GM19452 (cell line): ENCODE measurements around the gene TNFRSF4.

Experiments
- ATAC-seq: cut with Tn5 transposase; IDR thresholded peaks from one replicate; pipeline ENCODE4 v1.9.1; 2021; ENCODE audit not compliant: unreplicated experiment

TNFRSF4 gene

DNA sequence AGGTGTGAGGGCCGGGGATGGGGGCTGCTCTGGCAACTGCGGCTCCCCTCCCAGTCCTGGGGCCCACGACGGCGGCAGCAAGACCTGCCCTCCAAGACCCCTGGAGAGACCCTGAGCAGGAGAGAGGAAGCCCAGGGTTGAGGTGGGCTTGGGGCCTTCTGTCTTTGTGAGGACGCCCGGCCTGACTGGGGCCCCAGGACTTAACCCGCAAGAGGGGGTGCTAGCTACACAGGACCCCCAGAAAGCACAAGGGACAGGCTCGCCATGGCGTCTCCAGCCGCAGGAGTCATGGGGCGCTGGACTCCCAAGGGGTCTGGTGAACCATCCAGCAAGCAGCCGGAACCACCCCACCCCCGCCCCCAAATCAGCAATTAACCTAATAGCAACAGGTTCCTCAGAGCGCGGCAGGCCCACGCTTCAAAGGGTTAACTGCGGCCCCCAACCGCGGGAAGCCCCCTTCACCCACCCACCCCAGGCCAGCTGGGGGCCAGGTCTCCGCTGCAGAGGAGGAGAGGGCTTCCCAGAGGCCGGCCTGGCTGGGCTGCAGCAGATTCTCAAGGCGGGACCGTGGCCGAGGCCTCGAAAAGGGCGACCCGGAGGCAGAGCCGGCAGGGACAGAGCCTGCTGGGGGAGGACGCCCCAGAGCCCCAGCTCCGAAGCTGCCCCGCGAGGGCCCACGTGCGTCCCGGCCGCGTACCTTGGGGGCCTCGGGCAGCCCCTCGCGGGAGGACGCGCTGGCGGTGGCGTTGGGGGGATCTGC lies 32.0 kb upstream of the TNFRSF4 start:
- ATAC-seq, result no peak

DNA sequence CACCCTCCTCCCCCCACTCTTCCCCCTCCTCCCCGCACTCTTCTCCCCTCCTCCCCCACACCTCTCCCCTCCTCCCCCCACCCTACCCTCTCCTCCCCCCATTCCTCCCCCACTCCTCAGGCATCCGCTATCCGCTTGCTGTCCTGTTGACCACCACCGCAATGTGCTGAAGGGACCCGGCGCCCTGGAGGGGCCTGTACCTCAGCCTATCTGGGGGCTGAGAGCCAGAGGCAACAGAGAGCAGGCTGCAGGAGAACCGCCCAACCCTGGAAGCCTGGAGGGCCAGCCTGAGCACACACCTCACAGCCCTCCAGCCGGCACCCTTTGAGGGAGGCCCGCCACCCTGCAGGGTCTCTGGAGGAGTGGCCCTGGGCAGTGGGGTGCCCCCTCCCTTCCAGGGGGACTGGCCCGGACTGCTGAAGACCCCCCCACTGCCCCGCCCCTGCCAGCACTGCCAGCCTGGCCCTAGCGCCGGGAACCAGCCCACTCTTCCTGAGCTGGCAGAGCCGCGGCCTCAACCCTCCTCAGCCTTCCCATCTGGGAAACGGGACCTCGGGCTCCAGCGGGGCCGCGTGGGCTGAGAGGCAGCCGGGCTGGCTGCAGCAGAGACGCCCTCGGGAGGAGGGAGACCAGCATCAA lies 31.3 kb upstream of the TNFRSF4 start:
- ATAC-seq, result no peak

DNA sequence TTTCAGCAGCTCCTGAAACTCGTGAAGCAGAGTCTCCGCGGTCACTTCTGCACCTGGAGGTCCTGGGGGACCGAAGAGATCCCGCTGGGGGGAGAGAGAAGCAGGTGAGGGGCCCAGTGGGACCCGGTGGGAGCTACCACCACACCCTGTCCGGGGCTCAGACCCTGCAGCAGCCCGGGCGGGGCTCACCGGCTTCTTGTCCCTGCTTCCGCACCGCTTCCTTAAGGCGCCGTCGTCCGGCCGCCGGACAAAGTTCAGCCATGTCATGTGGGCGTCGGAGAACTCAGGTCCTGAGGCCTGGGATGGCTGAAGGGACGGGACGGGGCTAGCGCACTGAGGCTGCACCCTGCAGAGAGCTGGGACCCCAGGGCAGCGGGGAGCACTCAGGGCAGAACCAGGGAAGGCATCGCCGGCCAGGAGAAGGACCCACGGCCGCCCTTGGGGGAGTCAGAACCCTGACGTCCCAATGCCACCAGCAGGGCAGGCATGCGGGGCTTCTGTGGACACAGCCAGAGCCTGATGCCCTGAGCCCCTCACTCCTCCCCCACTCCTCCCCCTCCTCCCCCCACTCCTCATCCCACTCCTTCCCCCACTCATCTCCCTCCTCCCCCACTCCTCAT lies 30.3 kb upstream of the TNFRSF4 start:
- no peak for ATAC-seq

DNA sequence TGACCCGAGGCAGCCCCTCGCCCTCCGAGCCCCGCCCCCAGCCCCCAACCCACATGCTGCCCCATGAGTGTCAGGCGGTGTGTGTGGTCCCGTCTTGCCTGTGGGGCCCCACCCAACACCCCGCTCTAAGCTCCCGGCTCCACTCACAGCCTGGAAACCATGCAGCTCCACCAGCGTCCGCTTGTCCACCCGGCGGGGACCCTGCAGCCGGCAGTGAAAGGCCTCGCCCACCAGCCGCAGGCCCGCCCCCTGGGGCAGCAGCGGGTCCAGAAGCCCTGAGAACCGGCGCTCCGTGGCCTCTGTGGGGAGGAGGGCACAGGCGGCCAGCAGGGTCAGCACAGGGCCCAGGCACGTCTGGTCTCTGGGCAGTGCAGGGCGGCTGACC lies 29.8 kb upstream of the TNFRSF4 start:
- ATAC-seq, result no peak

DNA sequence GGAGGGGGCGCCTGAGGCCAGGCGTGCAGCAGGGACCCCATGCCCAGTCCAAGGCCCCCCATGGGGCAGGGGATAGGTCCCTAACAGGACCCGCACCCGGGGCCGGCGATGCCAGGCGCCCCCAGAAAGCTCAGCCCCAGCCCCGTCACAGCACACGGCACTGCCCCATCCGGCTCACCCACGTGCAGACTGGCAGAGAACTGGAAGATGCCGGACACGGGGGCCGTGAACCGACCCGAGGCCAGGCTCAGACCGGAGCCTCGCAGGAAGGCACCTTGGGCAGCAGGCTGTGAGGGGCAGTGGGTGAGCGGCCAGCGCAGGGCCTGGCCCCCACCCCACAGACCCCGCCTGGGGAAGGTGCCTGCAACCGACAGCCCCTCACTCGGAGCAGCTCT lies 29.3 kb upstream of the TNFRSF4 start:
- ATAC-seq, result no peak

DNA sequence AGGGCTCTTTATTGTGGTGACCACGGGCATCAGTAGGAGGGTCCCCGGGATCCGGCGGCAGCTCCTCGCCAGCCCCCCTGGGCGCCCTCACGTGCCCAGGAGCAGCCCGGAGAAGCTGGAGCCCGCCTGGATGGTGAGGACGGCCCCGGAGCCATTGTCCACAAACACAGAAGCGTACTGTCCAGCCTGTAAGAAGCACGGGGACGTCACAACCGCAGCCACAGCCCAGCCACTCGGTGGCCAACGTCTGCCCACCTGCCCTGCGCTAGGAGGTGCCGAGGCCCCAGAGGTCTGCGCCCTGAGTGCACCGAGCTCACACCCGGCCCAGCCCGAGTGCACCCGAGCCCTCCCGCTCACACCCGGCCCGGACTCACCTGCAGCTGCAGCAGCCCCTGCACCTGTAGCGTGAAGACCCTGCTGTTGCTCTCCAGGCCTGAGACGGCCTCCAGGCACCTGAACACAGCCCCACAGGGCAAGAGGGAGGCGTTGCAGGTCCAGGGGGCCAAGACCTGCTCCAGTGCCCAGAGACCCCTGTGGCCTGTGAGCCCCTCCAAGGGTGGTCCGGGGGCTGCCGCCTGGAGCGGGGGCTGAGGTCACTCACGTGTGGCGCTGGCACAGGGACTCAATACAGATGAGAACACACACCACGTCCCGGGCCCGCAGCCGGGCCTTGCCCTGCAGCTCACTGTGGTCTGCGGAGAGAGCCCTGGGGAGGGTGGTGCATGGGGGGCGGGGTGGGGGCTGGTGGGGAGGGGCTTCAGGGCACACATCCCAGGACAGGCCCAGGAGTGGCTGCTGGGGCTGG lies 28.7 kb upstream of the TNFRSF4 start:
- no peak for ATAC-seq

DNA sequence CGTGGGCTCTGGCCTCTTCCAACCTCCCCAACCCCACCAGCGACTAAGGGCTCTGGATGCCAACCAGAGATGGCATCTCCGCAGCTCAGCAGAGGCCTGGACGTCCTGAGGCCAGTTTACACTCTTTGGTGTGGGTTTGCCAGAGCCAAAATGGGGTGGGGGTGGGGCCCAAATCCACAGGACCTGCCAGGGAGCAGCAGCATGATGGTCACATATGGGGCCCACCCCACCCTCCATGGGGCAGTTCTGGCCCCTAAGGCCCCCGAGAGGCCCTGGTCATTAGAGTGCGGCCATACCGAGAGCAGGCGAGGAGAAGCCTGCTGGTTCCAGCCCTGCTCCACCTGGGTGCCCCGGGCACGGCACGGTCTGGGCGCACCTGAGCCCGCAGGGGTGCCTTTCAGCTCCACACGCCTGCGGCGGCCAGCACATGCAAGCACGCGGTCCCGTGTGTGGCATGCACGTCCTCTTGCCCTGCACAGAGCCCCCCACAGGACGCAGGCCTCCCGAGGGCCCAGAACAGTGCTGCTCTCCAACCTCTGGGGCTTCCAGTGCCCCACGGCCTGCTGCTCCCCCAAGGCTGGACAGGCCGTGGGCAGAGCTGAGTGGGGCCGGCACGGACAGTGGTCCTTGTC lies 27.8 kb upstream of the TNFRSF4 start:
- ATAC-seq, result no peak

DNA sequence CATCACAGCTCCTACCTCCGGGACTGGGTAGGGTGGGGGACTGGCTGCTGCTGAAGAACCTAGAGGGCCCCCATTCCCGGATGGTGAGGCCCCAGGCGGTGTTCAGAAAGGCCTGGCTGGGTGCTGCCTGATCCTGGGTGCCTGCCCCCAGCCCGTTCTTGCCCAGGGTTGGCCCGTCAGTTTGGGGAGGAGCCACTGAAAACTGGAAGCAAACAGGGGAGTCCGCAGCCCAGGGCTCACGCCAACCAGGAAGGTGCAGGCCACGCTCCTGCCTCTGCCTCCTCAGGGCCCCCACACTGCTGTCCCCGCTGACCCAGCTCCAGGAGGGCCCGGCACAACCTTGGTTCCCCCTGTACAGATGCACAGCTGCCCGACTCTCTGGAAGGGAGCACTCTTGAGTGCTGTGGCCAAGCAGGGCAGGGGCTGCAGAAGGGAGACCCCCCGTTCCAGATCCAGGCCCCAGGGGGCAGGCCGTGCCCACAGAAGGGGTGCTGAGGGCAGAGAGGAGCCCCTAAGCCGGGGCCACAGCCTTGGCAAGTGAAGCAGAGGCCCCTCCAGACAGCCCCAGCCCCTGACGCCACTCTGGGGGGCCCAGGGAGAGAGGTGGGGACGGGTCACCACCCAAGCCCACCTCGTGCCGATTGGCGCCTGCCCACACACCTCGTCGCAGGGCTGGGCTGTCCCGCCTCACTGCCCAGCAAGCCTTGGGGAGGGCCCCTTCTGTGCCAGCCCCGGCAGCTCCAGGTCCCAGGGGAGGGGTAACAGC lies 27.1 kb upstream of the TNFRSF4 start:
- ATAC-seq, result no peak

DNA sequence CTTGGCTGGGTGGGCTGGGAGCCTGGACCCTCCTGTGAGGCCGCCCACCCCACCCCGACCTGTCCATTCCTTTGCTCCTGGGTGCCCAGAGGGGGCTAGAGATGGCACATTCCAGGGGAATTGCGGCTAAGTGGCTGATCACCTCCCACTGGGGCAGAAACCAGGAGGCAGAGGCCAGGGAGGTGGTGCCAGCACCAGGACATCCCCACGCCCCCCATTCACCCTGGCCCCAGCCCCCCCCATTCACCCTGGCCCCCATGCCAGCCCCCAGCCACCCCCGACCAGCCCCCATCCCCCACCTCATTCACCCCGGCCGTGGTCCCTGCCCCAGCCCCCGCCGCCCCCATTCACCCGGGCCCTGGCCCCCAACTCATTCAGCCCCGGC lies 26.4 kb upstream of the TNFRSF4 start:
- ATAC-seq, result no peak

DNA sequence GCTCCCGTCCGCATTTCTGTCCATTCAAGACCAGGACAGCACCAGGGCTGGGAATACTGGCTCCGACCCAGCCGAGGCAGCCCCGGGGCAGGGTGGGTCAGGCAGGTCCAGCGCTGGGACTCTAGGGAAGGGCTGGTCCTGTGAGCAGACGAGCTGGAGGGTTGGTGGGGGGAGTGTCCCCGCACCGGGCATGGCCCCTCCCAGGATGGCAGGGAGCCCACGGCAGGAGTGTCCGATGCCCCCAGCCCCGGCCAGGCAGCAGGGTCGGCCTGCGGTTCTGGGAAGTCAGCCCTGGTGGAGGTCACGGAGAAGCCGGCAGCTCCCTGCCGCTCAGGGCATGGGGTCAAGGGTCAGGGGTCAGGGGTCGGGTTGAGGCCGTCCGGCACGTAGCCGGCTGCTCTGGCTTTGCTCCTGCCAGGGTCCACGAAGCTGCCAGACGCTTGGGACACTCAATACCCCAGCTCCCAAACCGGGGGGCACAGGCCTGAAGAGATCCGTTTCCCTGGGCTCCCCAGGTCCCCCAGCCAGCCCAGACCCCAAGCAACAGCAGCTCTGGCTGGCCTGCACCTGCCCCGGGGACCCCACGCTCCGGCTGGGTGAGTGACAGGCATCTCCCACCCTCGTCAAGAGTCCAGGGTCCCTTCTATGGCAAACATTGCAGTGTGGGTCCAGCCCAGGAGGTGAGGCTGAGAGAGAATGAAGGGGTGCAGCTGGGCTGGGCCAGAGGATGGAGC lies 25.8 kb upstream of the TNFRSF4 start:
- no peak for ATAC-seq

DNA sequence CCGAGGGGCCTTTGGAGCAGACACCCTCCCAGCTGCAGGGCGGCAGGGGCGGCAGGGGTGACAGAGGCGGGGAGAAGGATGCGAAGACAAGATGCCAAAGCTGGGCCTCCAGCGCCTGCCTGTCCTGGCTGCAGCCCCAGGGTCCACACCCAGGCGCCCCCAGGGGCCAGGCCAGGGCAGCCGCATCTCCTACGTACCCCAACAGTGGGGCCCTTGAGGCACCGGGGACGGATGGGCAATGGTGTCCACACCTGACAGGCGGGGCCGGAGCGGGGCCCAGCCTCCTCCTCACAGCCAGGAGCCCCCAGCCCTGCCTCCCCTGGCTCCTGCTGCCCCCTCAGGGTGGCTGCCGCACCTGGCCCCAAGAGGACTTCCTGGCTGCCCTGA lies 25.3 kb upstream of the TNFRSF4 start:
- no peak for ATAC-seq

DNA sequence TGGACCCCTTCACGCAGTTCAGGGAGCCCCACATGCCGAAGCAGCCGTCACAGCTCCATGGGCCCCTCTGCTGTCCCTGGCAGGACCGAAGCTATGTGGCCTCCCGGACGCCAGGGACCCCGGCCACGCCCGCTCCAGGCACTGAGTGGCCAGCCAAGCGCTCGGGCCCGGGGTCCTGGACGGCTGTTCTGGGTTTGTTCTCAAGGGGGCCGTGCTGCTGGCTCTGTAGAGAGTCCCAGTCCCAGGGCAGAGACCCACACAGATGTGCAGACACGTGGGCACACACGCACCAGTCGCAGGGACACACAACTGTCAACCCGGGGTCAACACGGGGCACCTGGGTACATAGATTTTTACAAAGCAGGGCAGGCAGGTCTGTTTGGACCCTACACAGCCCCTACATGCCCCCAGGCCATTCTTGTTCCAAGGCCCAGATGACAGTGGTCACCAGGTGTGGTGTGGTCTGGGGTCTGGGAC lies 24.8 kb upstream of the TNFRSF4 start:
- ATAC-seq, result no peak

DNA sequence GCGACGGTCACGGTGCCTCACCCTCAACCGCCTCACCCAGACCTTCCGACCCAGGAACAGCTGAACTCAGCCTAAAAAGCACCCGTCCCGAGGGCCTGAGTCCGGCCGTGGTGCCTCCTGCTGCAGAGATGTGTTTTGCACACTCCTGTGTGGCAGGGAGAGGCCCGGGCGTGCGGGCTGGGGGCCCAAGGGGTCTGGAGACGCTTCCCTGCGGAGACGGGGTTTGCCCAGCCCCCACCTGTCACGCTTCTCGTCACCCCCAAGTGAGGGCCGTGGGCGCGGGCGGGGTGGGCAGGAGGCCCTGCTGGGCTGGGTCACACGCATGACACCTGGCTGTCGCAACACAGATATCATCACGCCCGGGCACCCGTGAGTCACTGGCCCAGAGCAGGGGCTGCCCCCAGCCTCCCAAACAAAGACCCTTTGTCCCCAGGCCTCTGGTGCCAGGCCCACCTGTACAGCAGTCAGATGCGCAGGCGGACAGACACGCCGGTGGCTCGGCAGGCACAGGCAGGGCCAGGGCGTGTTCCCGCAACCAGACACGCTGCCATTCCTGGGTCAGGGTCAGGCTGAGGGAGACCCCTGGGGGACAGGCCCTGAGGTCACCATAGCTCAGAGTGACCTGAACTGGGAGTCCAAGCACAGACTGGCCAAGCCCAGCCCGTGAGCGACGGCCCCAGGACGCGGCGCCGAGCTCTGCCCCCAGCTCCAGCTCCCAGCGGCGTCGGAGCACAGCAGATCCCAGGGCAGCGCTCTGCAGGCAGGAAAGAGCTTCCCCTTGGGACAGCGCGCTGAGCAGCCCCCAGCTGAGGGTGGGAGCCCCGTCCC lies 24.1 kb upstream of the TNFRSF4 start:
- ATAC-seq, result no peak

DNA sequence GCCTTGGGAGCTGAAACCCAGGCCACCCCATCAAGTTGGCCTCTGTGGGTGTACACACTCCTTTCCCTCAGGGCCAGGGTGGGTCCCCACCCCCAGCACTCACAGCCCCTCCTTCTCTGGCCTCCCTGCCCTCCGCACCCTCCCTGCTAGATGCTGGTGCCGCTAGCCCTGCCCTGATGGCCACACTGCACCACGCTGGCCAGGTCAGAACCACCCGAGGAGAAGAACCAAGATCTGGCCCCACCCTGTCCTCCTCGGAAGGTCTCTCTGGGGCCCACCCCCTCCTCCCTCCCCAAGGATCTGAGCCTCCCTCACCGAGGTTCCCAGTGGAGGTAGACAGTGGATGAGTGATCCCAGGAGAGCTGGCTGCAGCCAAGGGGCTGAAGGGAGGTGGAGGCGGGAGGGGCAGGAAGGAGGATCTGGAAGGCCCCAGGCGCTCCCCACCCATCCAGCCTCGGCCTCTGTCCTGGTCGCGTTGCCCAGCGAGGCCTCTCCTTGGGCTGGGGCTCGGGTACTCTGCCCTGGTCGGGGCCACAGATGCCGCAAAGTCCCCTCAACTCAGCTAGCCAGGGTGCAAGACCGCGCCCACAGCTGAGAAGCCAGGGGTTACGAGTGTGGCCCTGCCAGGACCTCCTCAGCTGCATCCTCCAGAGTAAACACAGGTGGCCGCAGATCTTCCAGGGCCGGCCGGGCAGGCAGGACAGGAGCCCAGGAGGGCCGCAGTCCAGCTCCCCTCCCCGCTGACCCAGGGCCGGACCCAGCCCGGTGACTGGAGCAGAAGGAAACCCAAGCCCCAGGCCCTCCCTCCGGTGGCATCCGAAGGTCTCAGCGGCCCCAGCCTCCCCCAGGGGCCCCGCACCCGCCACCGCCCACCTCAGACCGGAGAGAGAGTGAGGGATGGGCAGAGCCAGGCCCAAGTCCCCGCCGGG lies 23.3 kb upstream of the TNFRSF4 start:
- ATAC-seq, result no peak

DNA sequence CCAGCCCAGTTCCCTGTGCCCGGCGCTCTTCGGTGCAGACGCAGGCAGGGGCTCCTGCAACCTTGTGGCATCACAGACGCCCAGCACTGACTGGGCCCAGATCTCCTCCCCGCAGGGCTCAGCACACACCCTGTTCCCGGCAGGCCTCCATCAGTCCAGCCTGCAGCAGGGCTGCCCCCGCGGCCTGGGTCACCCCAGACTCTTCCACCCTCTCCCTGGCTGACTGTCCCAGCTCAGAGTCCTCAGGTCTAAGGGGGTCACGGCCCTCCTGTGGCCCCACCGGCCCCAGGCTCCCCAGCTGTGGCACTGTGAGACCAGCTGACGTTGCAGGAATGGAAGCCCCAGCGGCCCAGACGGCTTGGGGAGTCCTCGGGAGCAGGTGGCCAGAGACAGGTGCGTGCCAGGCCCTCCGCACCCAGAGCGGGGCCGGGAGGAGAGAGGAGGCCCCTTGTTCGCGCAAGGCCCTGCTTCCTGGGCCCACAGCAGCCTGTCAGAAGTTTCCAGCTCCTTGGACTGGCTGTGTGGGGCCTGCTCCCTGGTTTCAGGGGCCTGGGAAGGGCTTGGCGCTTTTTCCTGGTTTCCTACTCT lies 22.3 kb upstream of the TNFRSF4 start:
- no peak for ATAC-seq

DNA sequence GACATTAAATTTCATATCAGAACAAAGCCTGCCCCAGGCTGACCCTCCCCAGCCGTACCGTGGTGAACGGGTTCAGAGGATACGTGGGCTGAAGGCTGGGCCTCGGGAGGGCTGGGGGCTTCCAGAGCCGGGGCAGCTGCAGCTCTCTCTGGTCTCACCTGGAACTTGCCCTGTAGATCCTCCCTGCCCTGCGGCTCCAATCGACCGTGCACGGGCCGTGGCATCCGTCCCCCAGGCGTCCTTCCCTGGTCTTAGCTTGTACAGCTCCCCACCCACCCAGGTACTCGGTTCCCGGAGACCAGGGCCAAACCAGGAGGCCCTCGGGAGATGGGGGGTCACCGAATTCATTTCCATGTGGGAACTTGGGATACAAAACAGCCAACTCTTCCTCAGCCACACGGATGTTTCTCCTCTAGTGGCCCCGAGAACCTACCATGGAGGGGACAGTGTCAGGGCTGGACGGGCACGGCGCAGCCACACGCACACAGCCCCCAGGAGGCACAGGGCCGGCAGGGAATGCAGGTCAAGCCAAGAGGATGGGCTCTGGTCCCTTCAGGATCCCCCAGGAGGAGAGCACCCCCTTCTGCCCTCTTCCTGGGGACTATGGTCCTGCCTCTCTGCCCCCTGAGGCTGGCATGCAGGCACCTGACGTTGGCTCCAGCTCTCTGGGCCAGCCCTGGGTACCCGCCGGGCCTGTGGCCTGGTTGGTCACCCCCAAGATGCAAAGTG lies 21.2 kb upstream of the TNFRSF4 start:
- ATAC-seq, result no peak
